ENCODE data around the gene PRKAR1B. TPM values are rescaled to one million over a fixed set of nuclear protein-coding genes. Genes with fewer than 3 reads are reported as not detected.
A peak's percentile ranks its signal among the peaks of the same experiment; 100 is the strongest.

Gene PRKAR1B
- total and polyA plus RNA-seq, 7 donors: 9.5 to 26.6 (median 11.4) TPM

- Histone ChIP-seq H3K9me3 (no peaks in the 10 kb centered on the region), H3K4me3 (no peak overlapping the region), H3K27ac (no peak overlapping the region), H3K36me3 (peaks cover 0 to 5% (median 0%) of the 10 kb centered on the region in 4 donors), H3K4me1 (peaks cover 0 to 13% (median 0%) of the 10 kb centered on the region in 4 donors), H3K27me3 (no peaks in the 10 kb centered on the region)
- no peak for DNase-seq
- TF ChIP-seq, protein P1, sequence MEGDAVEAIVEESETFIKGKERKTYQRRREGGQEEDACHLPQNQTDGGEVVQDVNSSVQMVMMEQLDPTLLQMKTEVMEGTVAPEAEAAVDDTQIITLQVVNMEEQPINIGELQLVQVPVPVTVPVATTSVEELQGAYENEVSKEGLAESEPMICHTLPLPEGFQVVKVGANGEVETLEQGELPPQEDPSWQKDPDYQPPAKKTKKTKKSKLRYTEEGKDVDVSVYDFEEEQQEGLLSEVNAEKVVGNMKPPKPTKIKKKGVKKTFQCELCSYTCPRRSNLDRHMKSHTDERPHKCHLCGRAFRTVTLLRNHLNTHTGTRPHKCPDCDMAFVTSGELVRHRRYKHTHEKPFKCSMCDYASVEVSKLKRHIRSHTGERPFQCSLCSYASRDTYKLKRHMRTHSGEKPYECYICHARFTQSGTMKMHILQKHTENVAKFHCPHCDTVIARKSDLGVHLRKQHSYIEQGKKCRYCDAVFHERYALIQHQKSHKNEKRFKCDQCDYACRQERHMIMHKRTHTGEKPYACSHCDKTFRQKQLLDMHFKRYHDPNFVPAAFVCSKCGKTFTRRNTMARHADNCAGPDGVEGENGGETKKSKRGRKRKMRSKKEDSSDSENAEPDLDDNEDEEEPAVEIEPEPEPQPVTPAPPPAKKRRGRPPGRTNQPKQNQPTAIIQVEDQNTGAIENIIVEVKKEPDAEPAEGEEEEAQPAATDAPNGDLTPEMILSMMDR (IDR thresholded peaks at IDR 0.05): no peak
- TF ChIP-seq POLR2A (IDR thresholded peaks at IDR 0.05) (no peak), EP300 (IDR thresholded peaks at IDR 0.05) (no peak), POLR2AphosphoS5 (IDR thresholded peaks at IDR 0.05) (no peak)
- intact Hi-C loops (cut with DNase I): no loop called here
- 90 to 94% methylated on average over 16 of the region's 16 CpGs for WGBS, 2 donors
Observed at GRCh38 chr7:545470-545869, 181.6 kb downstream of the PRKAR1B start.

GRCh38 chr7:544338-545221 is 182.5 kb downstream of the PRKAR1B start:
- Histone ChIP-seq H3K4me3 (no peak overlapping the region), H3K9me3 (no peaks in the 10 kb centered on the region), H3K27me3 (no peaks in the 10 kb centered on the region), H3K36me3 (peaks cover 0 to 5% (median 0%) of the 10 kb centered on the region in 4 donors), H3K4me1 (peaks cover 0 to 13% (median 0%) of the 10 kb centered on the region in 4 donors), H3K27ac (no peak overlapping the region)
- DNase-seq: no peak
- TF ChIP-seq POLR2AphosphoS5 (IDR thresholded peaks at IDR 0.05) (no peak), POLR2A (IDR thresholded peaks at IDR 0.05) (no peak), EP300 (IDR thresholded peaks at IDR 0.05) (no peak)
- TF ChIP-seq, protein P1 (IDR thresholded peaks at IDR 0.05): no peak
- WGBS, 2 donors: 67 to 85% methylated on average over 18 of the region's 18 CpGs
- intact Hi-C loops (cut with DNase I): no loop called here

DNA sequence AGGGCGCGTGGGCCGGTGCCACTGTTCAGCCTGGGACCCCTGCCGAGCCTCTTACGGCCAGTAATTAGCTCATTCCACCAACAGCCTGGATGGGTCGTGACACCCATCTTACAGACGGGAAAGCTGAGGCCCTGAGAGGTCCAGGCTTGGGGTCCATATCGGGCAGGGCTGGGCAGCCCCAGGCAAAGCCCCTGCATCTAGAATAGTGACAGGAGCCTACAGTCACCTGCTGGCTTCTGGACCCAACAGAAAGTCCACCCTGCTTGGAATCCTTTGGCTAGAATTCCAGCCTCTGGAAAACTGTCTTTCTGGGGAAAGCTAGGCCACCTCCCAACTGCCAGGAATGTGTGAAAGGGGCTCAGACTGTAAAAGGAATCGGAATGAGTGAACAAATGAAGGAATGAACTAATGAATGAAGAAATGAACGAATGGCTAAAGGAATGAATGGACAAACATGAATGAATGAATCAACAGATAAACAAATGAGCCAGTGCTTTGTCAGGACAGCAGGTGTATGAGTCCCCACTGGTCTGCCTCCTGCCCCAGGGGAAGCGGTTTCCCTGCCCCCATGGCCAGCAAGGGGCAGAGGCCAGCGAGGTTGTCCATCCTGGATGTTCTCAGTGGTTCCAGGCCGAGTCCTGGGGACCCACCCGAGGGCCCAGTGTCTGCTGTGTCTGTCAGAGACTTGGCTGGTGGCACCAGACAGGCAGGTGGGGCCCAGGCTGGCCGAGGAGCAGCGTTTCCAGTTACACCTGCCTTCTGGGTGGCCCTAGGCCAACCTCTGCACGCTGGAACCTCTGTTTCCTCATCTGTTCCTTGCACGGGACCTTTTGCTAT is 183.4 kb downstream of the PRKAR1B start:
- no peaks in the 10 kb centered on the region for H3K27me3 ChIP-seq
- TF ChIP-seq POLR2AphosphoS5 (IDR thresholded peaks at IDR 0.05): no peak
- TF ChIP-seq EP300 (IDR thresholded peaks at IDR 0.05): no peak
- TF ChIP-seq, protein P1 (IDR thresholded peaks at IDR 0.05): no peak
- no peak for TF ChIP-seq POLR2A (IDR thresholded peaks at IDR 0.05)
- H3K9me3 ChIP-seq: no peaks in the 10 kb centered on the region
- H3K27ac ChIP-seq: peak overlapping the region; percentile 8 to 55 (median 33)
- no peak for DNase-seq
- intact Hi-C loops (cut with DNase I): no loop called here
- peaks cover 0 to under 1% (median 0%) of the 10 kb centered on the region in 4 donors for H3K36me3 ChIP-seq
- H3K4me1 ChIP-seq: peaks cover 0 to 15% (median under 1%) of the 10 kb centered on the region in 4 donors
- no peak overlapping the region for H3K4me3 ChIP-seq
- WGBS, 2 donors: 68 to 84% methylated on average over 18 of the region's 18 CpGs

GRCh38 chr7:542713-543500 is 184.2 kb downstream of the PRKAR1B start:
- no peak for TF ChIP-seq POLR2AphosphoS5 (IDR thresholded peaks at IDR 0.05)
- no peak for TF ChIP-seq EP300 (IDR thresholded peaks at IDR 0.05)
- TF ChIP-seq POLR2A (IDR thresholded peaks at IDR 0.05): no peak
- TF ChIP-seq, protein P1 (IDR thresholded peaks at IDR 0.05): no peak
- no peak for DNase-seq
- intact Hi-C loops (cut with DNase I): no loop called here
- Histone ChIP-seq H3K4me1 (peaks cover 0 to 23% (median 4%) of the 10 kb centered on the region in 4 donors), H3K4me3 (no peak overlapping the region), H3K36me3 (no peaks in the 10 kb centered on the region), H3K27ac (peak overlapping the region; percentile 8 to 55 (median 33)), H3K27me3 (no peaks in the 10 kb centered on the region), H3K9me3 (no peaks in the 10 kb centered on the region)
- WGBS, 2 donors: 65 to 77% methylated on average over 27 of the region's 27 CpGs

Measured in sigmoid colon (tissue), 7 donors.